H1 (cell line): Measurements from ENCODE around the gene MID2. TPM values are rescaled to one million over a fixed set of nuclear protein-coding genes. Genes with fewer than 3 reads are reported as not detected.

Experiments used
- CTCF ChIA-PET: fragments of 300-600 bp; sonication (Branson Sonifier 250); formaldehyde crosslinking; loops from one replicate; lab custom pipeline; 2021; ENCODE audit not compliant: partially characterized antibody; lab: Charles Lee
- POLR2A ChIA-PET: fragments of 300-600 bp; sonication (Branson Sonifier 250); formaldehyde crosslinking; loops from one replicate; lab custom pipeline; 2021; ENCODE audit warnings: inconsistent platforms; ENCODE audit not compliant: partially characterized antibody; lab: Charles Lee
- DNase-seq, 2 experiments: peaks; one replicate each; pipeline versions ENCODE4 v3.0.0 to v3.0.0-alpha.2; 2010 to 2022; ENCODE audit warnings: low spot score in 2 of 2, low read depth in 1 of 2, mixed read lengths in 1 of 2
- FAIRE-seq: peaks from 2 replicates; lab custom pipeline; 2011; peaks lifted over from hg19 to GRCh38; lab: Jason Lieb, UNC
- H2AFZ ChIP-seq: 2 replicates; pipeline ENCODE4 v1.8.1; 2012; ENCODE audit warnings: low read length, inconsistent platforms
- H2AK5ac ChIP-seq: 2 replicates; pipeline ENCODE4 v1.6.1; 2013; ENCODE audit warnings: low read depth, low read length
- H2BK120ac ChIP-seq: replicated peaks from 2 replicates; pipeline ENCODE3; 2013; ENCODE audit warnings: low read depth, low read length, inconsistent platforms
- H2BK12ac ChIP-seq: 2 replicates; pipeline ENCODE4 v1.6.1; 2013; ENCODE audit warnings: low read depth, low read length
- H2BK15ac ChIP-seq: 2 replicates; pipeline ENCODE4 v1.6.1; 2013; ENCODE audit warnings: low read length
- H2BK20ac ChIP-seq: 2 replicates; pipeline ENCODE4 v1.6.1; 2013; ENCODE audit warnings: low read length
- H2BK5ac ChIP-seq: 2 replicates; pipeline ENCODE4 v1.6.1; 2013; ENCODE audit warnings: low read depth, low read length
- H3K14ac ChIP-seq: 2 replicates; pipeline ENCODE4 v1.6.1; 2013; ENCODE audit warnings: inconsistent platforms; ENCODE audit not compliant: insufficient read length
- H3K18ac ChIP-seq: 2 replicates; pipeline ENCODE4 v1.6.1; 2013; ENCODE audit warnings: low read length; ENCODE audit errors: extremely low read depth
- H3K23ac ChIP-seq: 2 replicates; pipeline ENCODE4 v1.6.1; 2013; ENCODE audit warnings: inconsistent platforms; ENCODE audit not compliant: insufficient read length
- H3K23me2 ChIP-seq: 2 replicates; pipeline ENCODE4 v1.6.1; 2013; ENCODE audit warnings: low read depth, low read length
- H3K27ac ChIP-seq: 2 replicates; pipeline ENCODE4 v1.6.1; 2011; ENCODE audit warnings: low read depth, low read length, inconsistent platforms
- H3K27me3 ChIP-seq, 4 experiments: replicated peaks in 1 of 4; 1 replicate in 1 of 4; 2 replicates in 3 of 4; pipeline versions ENCODE4 v1.6.1 to v1.8.1; 2011 to 2013; ENCODE audit warnings: low read length in 3 of 4, mild to moderate bottlenecking in 3 of 4, inconsistent platforms in 2 of 4, mixed read lengths in 2 of 4, moderate library complexity in 1 of 4; ENCODE audit not compliant: control insufficient read depth in 3 of 4, insufficient read depth in 3 of 4; ENCODE audit errors: extremely low read depth in 1 of 4
- H3K36me3 ChIP-seq, 4 experiments: 2 replicates each; pipeline versions ENCODE4 v1.6.1 to v1.8.1; 2011 to 2013; ENCODE audit warnings: mild to moderate bottlenecking in 4 of 4, low read length in 3 of 4, moderate library complexity in 2 of 4, control low read depth in 1 of 4, inconsistent platforms in 1 of 4; ENCODE audit not compliant: insufficient read depth in 4 of 4, control insufficient read depth in 2 of 4
- H3K4ac ChIP-seq: replicated peaks from 2 replicates; pipeline ENCODE3; 2013; ENCODE audit warnings: low read length, low read depth, mixed read lengths, inconsistent platforms; ENCODE audit not compliant: insufficient read length
- H3K4me1 ChIP-seq, 4 experiments: replicated peaks in 1 of 4; 1 replicate in 1 of 4; 2 replicates in 3 of 4; pipeline versions ENCODE4 v1.6.1 to v1.8.1; 2011 to 2013; ENCODE audit warnings: low read length in 3 of 4, inconsistent platforms in 2 of 4, mixed read lengths in 1 of 4; ENCODE audit not compliant: insufficient read depth in 4 of 4, control insufficient read depth in 3 of 4
- H3K4me2 ChIP-seq, 2 experiments: 2 replicates each; pipeline versions ENCODE4 v1.6.1 to v1.8.1; 2011 to 2013; ENCODE audit warnings: low read depth in 2 of 2, low read length in 2 of 2, control low read depth in 1 of 2, inconsistent platforms in 1 of 2, mild to moderate bottlenecking in 1 of 2; ENCODE audit not compliant: insufficient read depth in 1 of 2
- H3K4me3 ChIP-seq, 4 experiments: fragments of 200-600, 300-600 bp in 1 of 4; sonication (generic), shearing (Covaris generic), sonication (Bioruptor Twin) in 1 of 4; 2 replicates each; pipeline versions ENCODE4 v1.5.1 to v1.8.1; 2011 to 2016; ENCODE audit warnings: low read length in 4 of 4, low read depth in 3 of 4, control low read depth in 2 of 4, inconsistent platforms in 2 of 4, mild to moderate bottlenecking in 2 of 4, mixed read lengths in 1 of 4, moderate library complexity in 1 of 4; ENCODE audit not compliant: insufficient read depth in 2 of 4; ENCODE audit errors: extremely low read depth in 1 of 4
- H3K56ac ChIP-seq: replicated peaks from 2 replicates; pipeline ENCODE3; 2013; ENCODE audit warnings: low read depth, mild to moderate bottlenecking, mixed read lengths, low read length, inconsistent platforms; ENCODE audit not compliant: insufficient read length
- H3K79me1 ChIP-seq: 2 replicates; pipeline ENCODE4 v1.6.1; 2013; ENCODE audit warnings: low read depth, low read length, control low read depth
- H3K79me2 ChIP-seq, 2 experiments: 2 replicates each; pipeline versions ENCODE4 v1.6.1 to v1.8.1; 2012 to 2013; ENCODE audit warnings: low read length in 2 of 2, mild to moderate bottlenecking in 2 of 2, inconsistent platforms in 1 of 2; ENCODE audit not compliant: insufficient read depth in 2 of 2, control insufficient read depth in 1 of 2
- H3K9ac ChIP-seq, 4 experiments: replicated peaks in 1 of 4; 1 replicate in 1 of 4; 2 replicates in 3 of 4; pipeline versions ENCODE4 v1.6.1 to v1.8.1; 2011 to 2013; ENCODE audit warnings: low read depth in 3 of 4, low read length in 3 of 4, control low read depth in 2 of 4, mild to moderate bottlenecking in 2 of 4, moderate library complexity in 2 of 4, inconsistent platforms in 1 of 4; ENCODE audit errors: extremely low read depth in 1 of 4
- H3K9me3 ChIP-seq, 2 experiments: 2 replicates each; pipeline versions ENCODE4 v1.6.1 to v1.8.1; 2012 to 2013; ENCODE audit warnings: mild to moderate bottlenecking in 2 of 2, moderate library complexity in 2 of 2, control low read depth in 1 of 2, inconsistent platforms in 1 of 2, low read depth in 1 of 2, low read length in 1 of 2, mixed read lengths in 1 of 2; ENCODE audit not compliant: insufficient read depth in 2 of 2
- H4K20me1 ChIP-seq, 2 experiments: replicated peaks in 1 of 2; 2 replicates each; pipeline versions ENCODE3 to v1.8.1; 2011 to 2013; ENCODE audit warnings: inconsistent platforms in 2 of 2, low read length in 2 of 2, mild to moderate bottlenecking in 1 of 2; ENCODE audit not compliant: insufficient read depth in 2 of 2, control insufficient read depth in 1 of 2
- H4K5ac ChIP-seq: 2 replicates; pipeline ENCODE4 v1.6.1; 2013; ENCODE audit warnings: low read length, low read depth, mixed read lengths, inconsistent platforms; ENCODE audit not compliant: insufficient read length
- H4K8ac ChIP-seq: 2 replicates; pipeline ENCODE4 v1.8.0; 2013; ENCODE audit warnings: mild to moderate bottlenecking, moderate library complexity, low read length, inconsistent platforms; ENCODE audit not compliant: insufficient read depth; ENCODE audit errors: extremely low read depth
- H4K91ac ChIP-seq: replicated peaks from 2 replicates; pipeline ENCODE3; 2013; ENCODE audit warnings: low read length, mixed read lengths, inconsistent platforms; ENCODE audit not compliant: insufficient read length
- E2F6 ChIP-seq: IDR thresholded peaks from 2 replicates; pipeline ENCODE4 v1.6.1; 2012; ENCODE audit warnings: inconsistent platforms
- MAX ChIP-seq: IDR thresholded peaks from 2 replicates; pipeline ENCODE4 v1.6.1; 2012; ENCODE audit warnings: inconsistent platforms
- USF2 ChIP-seq: IDR thresholded peaks from 2 replicates; pipeline ENCODE4 v1.6.1; 2011; ENCODE audit warnings: low read length, improper control_type of control experiment
- WGBS, 2 experiments: shearing (Covaris generic) in 1 of 2; methylation state at CpG; one replicate each; pipeline versions ENCODE4 v1.1.6 to v1.1.7; 2013 to 2015; ENCODE audit warnings: low lambda C conversion rate in 2 of 2, mixed read lengths in 2 of 2, inconsistent platforms in 1 of 2, low coverage in 1 of 2, missing lambda C conversion rate in 1 of 2; ENCODE audit not compliant: insufficient replicate concordance in 2 of 2, insufficient coverage in 1 of 2, insufficient read length in 1 of 2; ENCODE audit errors: extremely low coverage in 1 of 2, missing lambda C conversion rate in 1 of 2; 5-methylcytosine and 5-hydroxymethylcytosine counted together
- polyA plus RNA-seq, 7 experiments: library from polyadenylated mRNA; depleted of rRNA in 3 of 7; stranded (reverse) in 5 of 7; unstranded in 2 of 7; fragments of >200 nt in 5 of 7; fragments of 200-250 nt in 2 of 7; gene quantifications; 1 replicate in 5 of 7; 2 replicates in 1 of 7; 4 replicates in 1 of 7; pipeline versions ENCODE4 v1.2.1 to v1.2.3, GENCODE V29; 2011 to 2013; ENCODE audit warnings: missing spikeins in 2 of 7, mixed read lengths in 2 of 7
- total RNA-seq: library from RNA; stranded (reverse); fragmentation: NEBNext Ultra II Directional; extraction: Animal tissue kit (Norgen Biotek cat#: 25700); gene quantifications from 2 replicates; pipeline ENCODE4 v1.2.1, GENCODE V29; 2021

The MID2 gene
- total and polyA plus RNA-seq, 2 of the 8 experiments (the other 6 are each of a cell fraction or from before 2014, with no cell fraction given): 0.98 to 1.7 TPM

- Histone ChIP-seq H3K4me2 (peak overlapping the region; percentile 83 to 97), H2AFZ (no peak overlapping the region), H3K9ac (peak overlapping the region in 2 of 4 experiments; percentile 38 to 58; a peak in 3 of 7 replicates), H3K79me2 (no peaks in the 10 kb centered on the region; a peak in 1 of 4 replicates), H3K27ac (no peak overlapping the region), H4K20me1 (no peaks in the 10 kb centered on the region), H3K18ac (peak overlapping the region; percentile 60; the same call in 1 of the 2 replicates), H3K4me3 (peak overlapping the region; percentile 55 to 86 (median 66)), H3K23me2 (peaks cover 6% of the 10 kb centered on the region; the same call in 1 of the 2 replicates), H2BK12ac (no peak overlapping the region), H3K56ac (no peak overlapping the region), H4K5ac (no peak overlapping the region)
- ChIA-PET CTCF (interaction anchor here (0.8 to 1.1 kb wide), 2 partner anchors 12 to 15 kb away, joined by 3 read pairs; no protein-coding TSS in a partner anchor), POLR2A (interaction anchor here (1.0 to 1.1 kb wide), 2 partner anchors 12 to 189 kb away, joined by 3 to 4 read pairs; no protein-coding TSS in a partner anchor)
- TF ChIP-seq MAX: peak; percentile 64
- TF ChIP-seq USF2: no peak
- TF ChIP-seq E2F6: peak; percentile 78
- TF ChIP-seq, all 59 proteins: peak for 2
- Histone ChIP-seq H4K8ac (no peak overlapping the region), H3K27me3 (no peaks in the 10 kb centered on the region), H2AK5ac (no peak overlapping the region), H2BK5ac (no peak overlapping the region), H3K4me1 (peaks cover 0 to 7% (median 0%) of the 10 kb centered on the region in 4 experiments; a peak in 2 of 7 replicates), H4K91ac (no peak overlapping the region), H3K9me3 (no peaks in the 10 kb centered on the region), H3K23ac (no peak overlapping the region), H2BK120ac (no peak overlapping the region), H3K36me3 (peaks cover 0 to 13% (median 1%) of the 10 kb centered on the region in 4 experiments; a peak in 2 of 8 replicates), H3K79me1 (no peaks in the 10 kb centered on the region), H3K4ac (peak overlapping the region; percentile 8), H3K14ac (no peak overlapping the region), H2BK20ac (0 out of 2 replicates have a peak overlapping the region, but pooled peaks have one; percentile 18), H2BK15ac (no peak overlapping the region)
- FAIRE-seq (no peak), DNase-seq (no peak)
- WGBS, 2 experiments: no CpG with 5 or more reads among the region's 16 CpGs
Observed at GRCh38 chrX:107936434-107936730, 110.7 kb downstream of the MID2 start.
